Measurements from ENCODE around the gene CEP41.
A peak's percentile ranks its signal among the peaks of the same experiment; 100 is the strongest.

DNA sequence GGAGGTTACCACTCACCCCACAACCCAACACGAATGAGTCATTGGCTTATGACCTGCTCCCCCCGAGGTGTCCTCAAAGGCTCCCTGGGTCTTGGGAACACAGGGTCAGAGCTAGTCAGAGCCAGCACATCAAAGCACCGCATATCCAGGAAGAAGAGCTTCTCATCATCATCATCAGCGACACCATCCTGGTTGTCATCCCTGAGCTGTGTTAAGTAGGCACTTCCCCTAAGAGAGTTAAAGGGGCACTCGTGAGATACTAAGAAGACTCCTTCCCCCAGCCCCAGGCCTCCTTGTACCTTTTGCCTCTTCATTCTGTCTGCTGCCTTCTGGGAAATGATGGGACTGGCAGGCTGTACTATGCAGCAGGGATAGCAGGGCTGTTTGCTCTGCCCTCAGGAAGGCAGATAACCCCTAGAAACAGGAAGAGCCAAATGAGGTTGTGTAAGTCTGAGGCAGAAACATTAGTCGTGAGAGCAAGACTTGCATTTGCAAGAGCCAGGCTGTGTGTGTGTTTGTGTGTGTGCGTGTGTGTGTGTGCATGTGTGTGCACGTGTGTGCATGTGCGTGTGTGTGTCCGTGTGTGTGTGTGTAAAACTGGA is 71.6 kb downstream of the CEP41 start:
- TF ChIP-seq POLR2A (IDR thresholded peaks at IDR 0.05; ENCODE audit: low read depth, low read length) (no peak), POLR2AphosphoS5 (IDR thresholded peaks at IDR 0.05; ENCODE audit: insufficient read depth, low read depth, low read length) (peak; percentile 40), EZH2 (IDR thresholded peaks at IDR 0.05; ENCODE audit: borderline replicate concordance, low read depth, low read length, severe bottlenecking) (no peak), FOS (IDR thresholded peaks at IDR 0.05; ENCODE audit: borderline replicate concordance, insufficient read depth, low read length) (no peak), JUN (IDR thresholded peaks at IDR 0.05; ENCODE audit: borderline replicate concordance, insufficient read depth, insufficient read length, low read depth) (no peak)
- TF ChIP-seq, protein P1, sequence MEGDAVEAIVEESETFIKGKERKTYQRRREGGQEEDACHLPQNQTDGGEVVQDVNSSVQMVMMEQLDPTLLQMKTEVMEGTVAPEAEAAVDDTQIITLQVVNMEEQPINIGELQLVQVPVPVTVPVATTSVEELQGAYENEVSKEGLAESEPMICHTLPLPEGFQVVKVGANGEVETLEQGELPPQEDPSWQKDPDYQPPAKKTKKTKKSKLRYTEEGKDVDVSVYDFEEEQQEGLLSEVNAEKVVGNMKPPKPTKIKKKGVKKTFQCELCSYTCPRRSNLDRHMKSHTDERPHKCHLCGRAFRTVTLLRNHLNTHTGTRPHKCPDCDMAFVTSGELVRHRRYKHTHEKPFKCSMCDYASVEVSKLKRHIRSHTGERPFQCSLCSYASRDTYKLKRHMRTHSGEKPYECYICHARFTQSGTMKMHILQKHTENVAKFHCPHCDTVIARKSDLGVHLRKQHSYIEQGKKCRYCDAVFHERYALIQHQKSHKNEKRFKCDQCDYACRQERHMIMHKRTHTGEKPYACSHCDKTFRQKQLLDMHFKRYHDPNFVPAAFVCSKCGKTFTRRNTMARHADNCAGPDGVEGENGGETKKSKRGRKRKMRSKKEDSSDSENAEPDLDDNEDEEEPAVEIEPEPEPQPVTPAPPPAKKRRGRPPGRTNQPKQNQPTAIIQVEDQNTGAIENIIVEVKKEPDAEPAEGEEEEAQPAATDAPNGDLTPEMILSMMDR (IDR thresholded peaks at IDR 0.05; ENCODE audit: extremely low read depth in 1 of 2, insufficient read depth in 1 of 2, low read depth in 1 of 2, low read length in 2 of 2): no peak
- TF ChIP-seq, protein P2, sequence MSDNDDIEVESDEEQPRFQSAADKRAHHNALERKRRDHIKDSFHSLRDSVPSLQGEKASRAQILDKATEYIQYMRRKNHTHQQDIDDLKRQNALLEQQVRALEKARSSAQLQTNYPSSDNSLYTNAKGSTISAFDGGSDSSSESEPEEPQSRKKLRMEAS (IDR thresholded peaks at IDR 0.05; ENCODE audit: insufficient read depth, insufficient read length): no peak

Measured in endothelial cell of umbilical vein (primary cell).